Measurements from ENCODE around the gene KIF21A.

GRCh38 chr12:39390752-39391151 lies 52.2 kb downstream of the KIF21A start:
- no peak for TF ChIP-seq CTCF (IDR thresholded peaks at IDR 0.05)
- TF ChIP-seq POLR2A (IDR thresholded peaks at IDR 0.05): no peak
